HG03342 (cell line): ENCODE data around the gene TXNDC5.

Experiments
- ATAC-seq: cut with Tn5 transposase; IDR thresholded peaks from one replicate; pipeline ENCODE4 v1.9.1; 2021; ENCODE audit warnings: mild to moderate bottlenecking, moderate library complexity; ENCODE audit not compliant: unreplicated experiment

Gene TXNDC5

DNA sequence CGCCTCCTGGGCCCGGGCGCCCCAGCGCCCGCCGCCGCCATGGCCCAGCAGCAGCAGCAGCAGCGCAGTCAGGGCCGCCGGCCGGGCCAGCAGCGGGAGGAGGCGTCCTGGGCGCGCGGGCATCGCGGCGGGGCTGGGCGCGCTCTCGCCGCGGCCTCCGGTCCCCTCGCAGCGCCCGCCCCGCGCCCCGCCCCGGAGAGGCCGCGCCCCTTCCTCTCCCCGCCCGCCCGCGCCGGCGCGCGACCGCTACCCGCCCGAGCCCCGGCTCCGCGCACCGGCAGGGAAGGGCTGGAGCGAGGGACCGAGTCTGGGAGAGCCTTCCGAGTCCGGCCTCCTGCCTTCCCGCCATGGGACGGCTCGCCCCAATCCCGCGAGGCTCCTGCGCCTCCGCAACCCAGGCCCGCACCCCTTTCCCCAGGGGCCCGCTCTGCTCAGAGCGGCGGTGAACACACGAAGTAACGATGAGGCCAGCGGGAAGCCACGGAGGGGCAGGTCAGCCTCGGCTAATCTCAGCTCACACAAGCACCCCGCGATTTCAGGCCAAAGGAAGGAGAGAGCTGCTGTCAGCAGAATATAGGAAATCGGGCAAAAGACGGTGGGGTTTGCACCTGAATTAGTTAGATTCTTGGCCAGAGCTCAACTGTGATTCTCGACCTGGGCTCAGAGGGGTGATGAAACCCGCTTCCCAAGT lies at the start of gene TXNDC5:
TXNDC5 (minus strand) TSS at position 135 of the 691 bp plus-strand sequence; CDS start at position 123, 12 bp downstream.
- ATAC-seq = peak; percentile 62

- ATAC-seq = no peak
Measured at GRCh38 chr6:7960141-7960540, 49.6 kb upstream of the TXNDC5 start.

- no peak for ATAC-seq
Measured at GRCh38 chr6:7959453-7959852, 48.9 kb upstream of the TXNDC5 start.

GRCh38 chr6:7958464-7958863 lies 47.9 kb upstream of the TXNDC5 start:
- no peak for ATAC-seq

GRCh38 chr6:7956257-7956656 lies 45.7 kb upstream of the TXNDC5 start:
- no peak for ATAC-seq

DNA sequence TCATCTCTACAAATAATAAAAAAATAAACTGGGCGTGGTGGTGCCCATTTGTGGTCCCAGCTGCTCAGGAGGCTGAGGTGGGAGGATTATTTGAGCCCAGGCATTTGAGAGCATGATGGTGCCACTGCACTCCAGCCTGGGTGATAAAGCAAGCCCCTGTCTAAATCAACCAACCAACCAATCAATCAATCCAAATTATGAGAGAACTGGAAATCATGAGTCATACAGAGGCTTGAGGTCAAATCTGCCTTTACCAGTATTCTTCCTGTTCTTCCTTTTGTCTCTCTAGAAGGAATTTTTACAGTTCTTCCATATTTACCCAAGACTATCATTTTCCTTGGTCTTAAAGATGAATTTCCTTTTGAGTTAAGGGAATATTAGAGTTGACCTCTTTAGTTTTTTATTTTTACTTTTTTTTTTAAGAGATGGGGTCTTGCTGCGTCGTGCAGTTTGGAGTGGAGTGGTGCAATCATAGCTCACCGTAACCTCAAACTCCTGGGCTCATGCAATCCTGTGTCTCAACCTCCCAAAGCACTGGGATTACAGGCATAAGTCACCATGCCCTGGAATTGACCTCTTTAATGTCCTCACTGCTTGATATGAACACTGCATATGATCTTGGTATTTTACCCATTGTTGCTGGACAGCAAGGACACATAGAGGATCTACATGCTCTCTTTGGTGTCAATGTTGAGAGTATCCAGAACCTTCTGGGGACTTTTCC lies 44.1 kb upstream of the TXNDC5 start:
- no peak for ATAC-seq

GRCh38 chr6:7953753-7954152 lies 43.2 kb upstream of the TXNDC5 start:
- ATAC-seq = no peak

GRCh38 chr6:7939864-7940228 lies 29.3 kb upstream of the TXNDC5 start:
- ATAC-seq = peak; percentile 32

DNA sequence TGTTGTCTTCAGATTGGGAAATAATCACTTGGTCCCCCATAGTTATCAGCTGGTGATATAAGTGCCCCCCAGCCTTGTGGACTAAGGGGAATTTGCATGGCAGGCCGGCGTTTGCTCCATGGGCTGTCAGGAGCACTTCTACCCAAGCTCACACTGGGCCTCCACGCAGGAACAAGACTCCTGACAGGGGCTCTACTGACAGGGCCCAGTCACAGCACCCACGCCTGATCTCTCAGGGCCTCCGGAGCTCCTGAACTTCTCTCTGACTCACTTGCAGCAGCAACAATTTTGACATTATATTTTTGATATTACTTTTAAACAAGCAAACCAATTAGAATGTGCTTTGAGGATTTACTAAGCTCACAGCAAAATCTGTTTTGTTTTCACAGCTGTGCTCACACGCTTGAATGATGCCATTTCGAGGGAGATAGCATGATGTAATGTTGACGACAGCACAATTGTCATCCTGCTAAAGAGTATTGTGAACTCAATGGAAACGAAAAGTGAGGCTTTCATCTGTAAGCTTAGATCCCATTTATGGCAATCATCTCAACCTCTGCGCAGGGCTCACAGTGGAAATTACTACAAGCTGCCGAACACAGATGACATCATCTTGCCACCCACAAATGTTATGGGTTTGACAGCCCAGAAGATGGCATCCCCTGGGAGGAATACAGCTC lies 28.7 kb upstream of the TXNDC5 start:
- peak; percentile 68 for ATAC-seq

DNA sequence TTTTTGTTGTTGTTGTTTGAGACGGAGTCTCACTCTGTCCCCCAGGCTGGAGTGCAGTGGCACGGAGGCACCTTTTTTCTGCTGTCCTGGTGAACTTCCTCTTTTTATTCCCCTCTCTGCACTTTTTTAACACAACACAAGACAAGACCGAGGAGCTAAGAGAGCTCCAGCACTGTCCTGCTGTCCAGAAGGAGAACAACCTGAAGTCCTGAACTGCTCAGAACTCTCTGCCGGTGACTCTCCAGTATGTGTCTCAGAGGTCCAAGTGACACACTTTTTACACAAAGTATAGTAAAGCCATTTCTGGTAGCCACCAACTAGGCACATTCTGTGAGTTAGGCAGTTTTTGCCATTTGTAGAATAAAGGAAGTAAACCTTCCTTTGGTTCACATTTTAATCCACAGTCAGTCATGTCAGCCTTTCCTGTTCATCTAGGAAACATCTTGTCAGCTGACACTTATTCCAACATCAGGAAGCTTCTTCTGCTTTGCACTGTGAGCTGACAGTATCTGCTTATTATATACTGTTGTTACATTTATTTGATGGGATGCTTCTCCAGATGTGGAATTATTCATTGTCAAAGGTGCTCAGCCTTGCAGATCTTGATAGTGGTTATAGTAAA lies 28.1 kb upstream of the TXNDC5 start:
- no peak for ATAC-seq

DNA sequence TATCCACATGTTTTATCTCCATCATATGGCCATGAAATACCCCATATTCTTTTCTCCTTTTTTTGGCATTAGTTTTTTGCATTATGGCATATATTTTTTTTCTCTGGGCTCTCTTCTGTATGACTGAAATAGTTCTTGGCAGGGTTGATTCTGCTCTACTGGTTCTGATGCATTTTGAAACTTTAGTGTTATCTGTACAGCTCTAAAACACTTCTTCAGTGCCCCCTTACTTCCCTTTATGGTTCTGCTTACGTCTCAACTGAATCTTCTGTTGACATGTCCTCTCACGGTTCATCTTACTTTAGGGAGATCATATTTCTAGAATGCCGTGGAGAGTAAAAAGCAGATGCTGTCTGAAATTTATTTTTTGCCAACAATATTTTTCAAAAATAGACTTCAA lies 23.2 kb upstream of the TXNDC5 start:
- ATAC-seq = peak; percentile 90

GRCh38 chr6:7932625-7933024 lies 22.0 kb upstream of the TXNDC5 start:
- ATAC-seq = no peak

GRCh38 chr6:7924867-7925266 lies 14.3 kb upstream of the TXNDC5 start:
- ATAC-seq = no peak

GRCh38 chr6:7922596-7922995 lies 12.0 kb upstream of the TXNDC5 start:
- no peak for ATAC-seq

GRCh38 chr6:7921632-7922092 lies 11.1 kb upstream of the TXNDC5 start:
- no peak for ATAC-seq

- no peak for ATAC-seq
Measured at GRCh38 chr6:7921046-7921445, 10.5 kb upstream of the TXNDC5 start.

DNA sequence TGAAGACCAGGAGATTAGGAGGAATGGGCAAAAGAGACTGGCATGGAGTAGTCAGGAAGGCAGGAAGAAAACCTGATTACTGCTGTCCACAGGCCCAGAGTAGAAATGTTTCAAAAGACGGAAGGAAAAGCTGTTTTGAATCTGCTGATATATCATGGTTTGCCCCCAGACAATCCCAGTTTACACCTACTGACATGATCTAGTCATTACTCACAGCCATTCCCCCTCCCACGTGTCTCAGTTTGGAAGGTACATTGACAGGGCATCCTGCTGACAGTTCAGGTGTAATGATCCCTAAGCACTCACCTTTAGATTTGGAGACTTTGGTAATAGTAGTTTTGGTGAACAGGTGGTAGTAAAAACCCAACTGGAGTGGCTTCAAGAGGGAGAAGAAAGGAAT lies 9.8 kb upstream of the TXNDC5 start:
- ATAC-seq = no peak

DNA sequence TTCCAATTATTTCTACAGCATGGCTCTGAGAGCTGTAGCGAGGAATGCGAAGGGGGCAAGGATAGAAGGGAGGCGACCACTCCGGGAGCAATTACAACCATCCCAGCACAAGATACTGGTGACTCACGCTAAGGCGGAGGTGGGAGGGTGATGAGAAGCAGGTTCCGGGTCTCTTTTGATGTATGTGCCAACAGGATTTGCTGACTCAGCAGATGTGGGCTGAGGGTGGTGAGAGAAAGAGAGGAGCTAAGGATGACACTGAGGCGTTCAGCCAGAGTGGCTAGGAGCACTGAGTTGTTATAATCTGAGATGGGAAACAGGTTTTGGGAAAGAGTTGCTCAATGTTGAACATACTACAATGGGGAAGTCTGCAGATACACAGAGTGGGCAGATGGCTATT lies 9.3 kb upstream of the TXNDC5 start:
- no peak for ATAC-seq

DNA sequence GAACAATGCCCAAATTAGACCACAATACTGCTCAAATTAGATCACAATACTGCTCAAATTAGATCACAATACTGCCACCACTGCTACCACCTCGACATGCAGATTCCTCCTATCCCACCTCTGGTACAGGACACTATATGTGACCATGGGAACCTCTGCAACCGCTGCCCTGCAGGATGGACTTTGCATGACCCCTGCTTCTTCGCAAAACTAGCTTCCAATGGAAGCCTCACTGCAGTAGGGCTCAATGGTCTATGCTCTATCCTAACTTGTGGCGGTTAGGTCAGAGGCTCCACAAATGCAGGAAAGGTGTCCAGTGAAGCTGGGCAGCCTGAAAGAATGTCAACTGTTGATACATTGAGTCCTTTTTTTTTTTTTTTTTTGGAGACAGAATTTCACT lies 7.8 kb upstream of the TXNDC5 start:
- no peak for ATAC-seq

GRCh38 chr6:7917729-7918128 lies 7.1 kb upstream of the TXNDC5 start:
- no peak for ATAC-seq

DNA sequence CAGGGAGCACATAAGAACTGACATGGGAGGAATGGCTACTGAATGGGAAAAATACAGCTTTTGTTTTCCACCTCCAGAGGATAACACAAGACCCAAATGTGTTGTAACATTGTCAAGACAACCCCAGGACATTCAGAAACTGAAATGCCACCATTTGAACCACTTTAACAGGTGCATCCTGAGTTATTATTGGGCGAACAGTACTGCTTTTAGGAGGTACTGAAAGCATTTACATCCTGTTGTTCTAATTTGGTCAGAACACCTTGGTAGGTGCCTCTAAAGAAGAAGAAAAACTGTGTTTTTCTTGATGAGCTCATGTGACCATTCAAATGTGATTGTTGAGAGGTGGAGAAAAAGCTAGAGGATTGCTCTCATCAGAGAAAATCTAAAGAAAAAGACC lies 6.4 kb upstream of the TXNDC5 start:
- peak; percentile 82 for ATAC-seq
